Non-pigmented ciliary epithelial cell (primary cell): ENCODE data around the gene CELF2.
A peak's percentile ranks its signal among the peaks of the same experiment; 100 is the strongest.
"Not testable (repeated sequence)": the region's sequence is repeated elsewhere in the genome, so short reads cannot be mapped to it uniquely, and the experiment has no call there.

ENCODE experiments used
- DNase-seq: peaks from one replicate; pipeline ENCODE4 v3.0.0-alpha.2; 2010; ENCODE audit warnings: low read depth

CELF2 gene

GRCh38 chr10:11176746-11177145, 159.1 kb downstream of the CELF2 start:
- DNase-seq, result no peak

DNA sequence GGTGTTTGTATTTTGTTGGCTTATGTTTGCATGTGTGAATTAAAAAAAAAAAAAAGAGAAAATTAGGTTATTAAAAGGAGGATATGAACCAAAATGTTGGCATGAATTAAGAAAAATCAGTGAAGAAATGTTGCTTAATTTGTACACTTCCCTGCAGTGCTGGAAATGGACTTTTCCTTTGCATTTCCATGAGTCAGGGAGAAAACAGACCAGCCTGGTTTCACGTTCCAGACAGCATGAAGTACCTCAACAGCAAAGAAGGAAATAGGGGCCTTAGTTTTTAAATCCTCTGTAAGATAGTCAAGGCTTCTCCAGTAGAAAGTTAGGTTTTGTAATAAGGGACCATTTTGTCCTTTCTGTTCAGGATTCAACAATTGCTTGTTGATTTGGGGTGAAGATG, 159.7 kb downstream of the CELF2 start:
- no peak for DNase-seq

DNA sequence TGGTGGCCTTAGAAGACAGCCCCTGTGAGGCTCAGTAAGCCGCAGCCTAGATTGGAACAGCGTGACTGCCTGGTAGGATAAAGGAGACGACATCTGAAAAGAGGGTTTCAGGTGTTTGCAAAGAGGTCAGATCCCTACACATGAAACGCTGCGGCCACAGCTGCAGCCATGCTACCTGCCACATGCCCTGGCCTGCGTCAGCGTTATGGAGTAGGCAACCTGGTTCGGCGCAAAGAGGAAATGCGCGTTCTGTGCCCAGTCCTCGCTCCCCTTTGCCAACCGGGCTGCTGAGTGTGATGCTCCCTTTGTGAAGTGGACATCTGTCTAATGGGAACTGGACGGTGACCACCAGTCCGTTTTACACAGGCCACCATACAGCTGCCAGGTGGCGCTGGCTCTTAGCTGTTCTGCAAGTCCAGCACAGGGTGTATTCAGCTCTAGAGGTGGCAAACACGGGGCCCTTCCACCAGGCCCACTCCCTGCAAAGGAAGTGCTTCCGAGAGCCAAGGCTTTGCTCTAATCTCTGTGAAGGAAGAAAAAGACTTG, 160.3 kb downstream of the CELF2 start:
- DNase-seq, result no peak

DNA sequence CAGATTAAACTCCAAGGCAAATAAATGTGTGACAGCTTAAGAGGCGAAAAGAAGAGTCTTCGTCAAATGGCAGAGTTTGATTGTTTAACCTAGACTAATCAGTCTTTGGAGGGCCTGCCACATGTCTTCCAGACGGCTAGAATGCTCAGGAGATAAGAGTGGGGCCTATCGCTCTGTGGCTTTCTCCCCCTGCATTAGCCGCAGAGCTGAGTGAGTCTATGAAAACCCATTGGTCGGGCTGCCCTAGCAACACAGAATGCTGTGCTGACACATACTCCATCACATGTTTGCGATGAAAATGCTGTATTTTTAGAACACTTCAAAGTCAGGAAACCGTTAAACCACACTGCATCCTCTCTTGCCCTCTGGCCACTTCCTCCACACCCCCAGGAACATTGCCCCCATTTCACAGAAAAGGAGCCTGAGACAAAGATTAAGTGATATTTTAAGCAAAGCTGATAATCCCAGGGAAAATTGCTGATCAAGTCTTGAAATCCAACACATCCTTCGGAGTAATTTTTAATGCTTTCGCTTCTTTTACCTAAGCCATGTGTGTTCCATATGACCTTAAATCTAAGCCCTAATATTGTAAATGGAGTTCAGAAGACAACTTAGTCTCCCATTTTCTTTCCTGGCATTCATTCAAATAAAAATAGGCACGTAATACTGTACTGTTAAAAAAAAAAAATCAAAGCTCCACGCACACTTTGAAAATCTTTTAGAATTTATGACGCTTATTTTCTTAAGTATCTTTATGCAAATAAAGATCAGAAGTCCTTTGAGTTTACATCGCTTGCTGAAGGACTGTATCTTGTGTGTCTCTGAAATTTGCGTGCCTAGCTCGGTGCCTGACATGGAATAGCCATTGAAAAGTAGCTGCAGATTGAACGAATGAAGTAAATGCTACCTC, 161.2 kb downstream of the CELF2 start:
- peak; percentile 46 for DNase-seq

DNA sequence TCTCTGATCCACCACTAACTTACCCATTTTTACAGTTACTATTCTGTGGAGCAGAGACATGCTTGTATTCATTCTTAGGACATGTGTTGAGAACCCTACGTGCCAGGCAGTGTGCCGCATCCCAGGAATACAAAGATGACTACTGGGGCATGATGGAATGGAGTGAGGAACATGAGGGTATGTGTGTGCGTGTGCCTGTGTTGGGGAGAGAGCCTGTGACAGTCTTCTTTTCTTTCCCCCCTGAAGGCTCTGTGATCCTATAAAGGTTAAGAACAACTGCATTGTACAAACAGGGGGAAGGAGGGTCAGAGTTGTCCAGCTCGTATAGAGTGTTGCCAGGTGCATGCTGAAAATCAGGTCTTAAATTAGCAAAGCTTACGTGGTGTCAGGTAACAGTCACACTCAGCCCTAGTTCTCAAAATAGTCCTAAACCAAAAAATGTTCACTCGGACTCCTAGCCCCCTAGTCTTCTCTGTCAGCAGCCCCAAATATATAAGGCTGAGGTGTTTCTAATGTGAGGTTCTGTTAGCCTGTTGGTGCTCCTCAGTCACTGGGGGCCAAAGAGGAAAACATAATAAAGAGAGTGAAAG, 161.9 kb downstream of the CELF2 start:
- DNase-seq, result no peak

- no peak for DNase-seq
Measured at GRCh38 chr10:11180228-11180627, 162.6 kb downstream of the CELF2 start.

DNA sequence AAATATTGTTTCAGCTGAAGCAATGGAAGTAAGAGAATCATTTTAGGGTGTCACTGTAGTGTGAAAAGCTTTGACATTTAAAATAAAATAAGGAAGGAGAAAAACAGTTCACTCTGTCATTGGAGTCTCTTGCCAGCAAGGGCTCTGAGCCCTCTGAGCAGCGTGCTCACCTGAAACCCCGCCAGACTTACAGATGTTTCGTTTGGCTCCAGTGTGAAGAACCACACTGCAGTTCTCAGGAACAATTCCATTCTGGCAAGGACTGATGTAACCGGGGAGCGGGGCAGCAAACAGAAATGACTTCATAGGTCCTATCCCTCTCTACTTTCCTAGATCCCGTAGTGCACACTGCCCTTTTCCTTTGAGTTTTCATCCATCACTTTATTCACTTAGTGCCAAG, 164.3 kb downstream of the CELF2 start:
- no peak for DNase-seq

- DNase-seq, result no peak
Measured at GRCh38 chr10:11183015-11183414, 165.3 kb downstream of the CELF2 start.

GRCh38 chr10:11184093-11184492, 166.4 kb downstream of the CELF2 start:
- DNase-seq, result no peak

DNA sequence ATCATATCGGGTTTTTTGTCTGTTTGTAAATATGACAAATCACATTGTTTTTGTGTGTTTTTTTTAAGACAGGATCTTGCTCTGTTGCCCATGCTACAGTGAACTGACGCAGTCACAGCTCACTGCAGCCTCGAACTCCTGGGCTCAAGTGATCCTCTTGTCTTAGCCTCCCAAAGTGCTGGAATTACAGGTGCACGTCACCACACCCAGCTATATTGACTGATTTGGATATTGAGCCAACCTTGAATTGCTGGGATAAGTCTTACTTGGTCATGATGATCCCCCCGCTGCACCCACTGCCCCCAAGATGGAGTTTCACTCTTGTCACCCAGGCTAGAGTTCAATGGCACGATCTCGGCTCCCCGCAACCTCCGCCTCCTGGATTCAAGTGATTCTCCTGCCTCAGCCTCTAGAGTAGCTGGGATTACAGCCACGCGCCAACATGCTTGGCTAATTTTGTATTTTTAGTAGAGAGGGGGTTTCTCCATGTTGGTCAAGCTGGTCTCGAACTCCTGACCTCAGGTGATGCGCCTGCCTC, 167.5 kb downstream of the CELF2 start:
- DNase-seq, result not testable (repeated sequence)

DNA sequence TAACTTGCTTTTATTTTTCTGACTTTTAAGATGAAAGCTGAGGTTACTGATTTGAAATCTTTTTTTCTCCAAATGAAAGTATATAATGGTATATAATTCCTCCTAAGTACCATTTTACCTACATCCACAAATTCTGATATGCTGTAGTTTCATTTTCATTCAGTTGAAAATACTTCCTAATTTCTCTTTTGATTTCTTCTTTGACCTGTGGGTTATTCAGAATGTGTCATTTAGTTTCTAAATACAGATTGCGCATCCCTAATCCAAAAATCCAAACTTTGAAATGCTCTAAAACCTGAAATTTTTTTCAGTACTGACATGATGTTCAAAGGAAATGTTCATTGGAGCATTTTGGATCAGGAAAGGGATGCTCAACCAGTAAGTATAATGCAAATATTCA, 168.7 kb downstream of the CELF2 start:
- DNase-seq, result no peak

GRCh38 chr10:11189582-11190376, 172.1 kb downstream of the CELF2 start:
- no peak for DNase-seq

DNA sequence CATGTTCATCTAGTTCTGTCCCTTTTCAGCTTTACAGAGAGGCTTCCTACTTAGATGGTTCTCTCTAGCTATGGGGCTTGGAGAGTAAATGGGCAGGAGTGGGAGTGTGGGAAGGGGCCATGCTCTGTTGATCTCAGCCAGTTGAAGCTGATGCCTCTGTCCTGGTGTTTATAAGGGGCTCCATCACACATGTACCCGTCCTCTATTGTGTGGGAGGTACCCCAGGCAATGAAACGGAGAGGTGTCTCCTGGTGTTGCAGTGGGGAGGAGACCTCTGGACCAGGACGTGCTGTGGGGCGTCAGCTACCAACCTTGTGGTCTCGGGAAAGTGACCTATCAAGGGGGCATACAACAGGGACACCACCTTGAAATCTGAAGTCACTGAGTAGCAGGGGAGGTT, 173.5 kb downstream of the CELF2 start:
- DNase-seq, result no peak

GRCh38 chr10:11191678-11192077, 174.0 kb downstream of the CELF2 start:
- no peak for DNase-seq

GRCh38 chr10:11192304-11193000, 174.8 kb downstream of the CELF2 start:
- no peak for DNase-seq

DNA sequence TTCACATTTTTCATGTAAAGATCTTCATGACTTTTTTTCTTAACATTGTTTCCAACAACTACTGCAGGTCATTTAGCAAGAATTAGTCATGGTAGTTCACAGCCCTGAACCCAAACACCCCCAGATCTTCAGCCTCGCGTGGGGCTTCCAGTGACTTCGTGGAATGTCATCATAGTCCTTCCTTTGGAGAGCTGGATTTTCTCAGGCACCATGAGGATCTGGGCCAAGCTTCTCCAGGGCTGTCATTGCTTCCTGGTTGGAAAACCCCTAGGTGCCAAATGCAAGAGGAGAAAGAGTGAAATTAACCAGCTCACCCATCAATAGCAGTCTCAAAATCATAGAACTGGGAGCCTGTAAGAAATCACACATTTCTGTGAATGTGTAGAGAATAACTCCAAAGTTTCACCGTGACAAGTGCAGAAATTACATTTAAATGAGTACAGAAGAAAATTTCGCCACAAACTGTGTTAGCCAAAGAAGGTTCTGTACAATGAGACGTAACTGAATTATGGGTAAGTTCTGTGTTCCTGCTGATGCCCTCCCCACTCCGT, 175.4 kb downstream of the CELF2 start:
- DNase-seq, result no peak

DNA sequence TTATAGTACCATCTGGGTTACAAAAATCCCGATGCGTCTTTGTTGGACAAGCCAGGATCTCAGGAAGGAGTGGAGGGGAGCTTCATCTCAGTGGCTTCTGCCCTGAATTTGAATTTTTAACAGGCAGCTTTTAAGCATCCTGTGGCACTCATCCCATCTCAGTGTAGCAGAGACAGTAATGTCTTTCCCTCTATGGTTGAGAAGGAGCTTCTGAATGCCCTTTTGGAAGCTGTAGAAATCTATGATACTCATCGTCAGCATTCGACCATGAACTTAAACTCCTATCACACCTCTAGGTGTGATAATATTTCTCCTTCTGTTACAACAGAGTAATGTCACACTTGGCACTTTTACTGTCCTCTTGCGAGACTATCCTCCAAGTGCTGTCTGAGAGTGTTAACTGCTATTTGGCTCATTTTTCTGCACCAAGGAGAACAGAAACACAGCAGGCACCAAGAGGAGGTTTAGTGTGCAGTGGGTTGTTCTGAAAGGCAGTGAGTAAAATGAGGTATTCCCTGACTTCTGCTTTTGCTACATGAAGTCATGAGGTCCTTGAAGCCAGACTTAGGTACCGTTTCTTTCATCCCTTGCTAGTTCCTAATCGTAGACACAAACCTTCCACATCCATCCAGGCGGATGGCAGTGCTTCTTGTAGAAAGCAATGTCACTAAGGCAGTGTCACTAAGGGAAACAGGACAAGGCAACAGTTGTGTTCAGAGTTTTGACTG, 177.4 kb downstream of the CELF2 start:
- DNase-seq, result no peak

GRCh38 chr10:11195623-11196022, 178.0 kb downstream of the CELF2 start:
- DNase-seq, result no peak

GRCh38 chr10:11197266-11197712, 179.6 kb downstream of the CELF2 start:
- DNase-seq, result no peak

GRCh38 chr10:11197878-11198277, 180.2 kb downstream of the CELF2 start:
- no peak for DNase-seq

- no peak for DNase-seq
Measured at GRCh38 chr10:11201911-11202310, 184.2 kb downstream of the CELF2 start.
